ENCODE data around the gene KIFC3. TPM values are rescaled to one million over a fixed set of nuclear protein-coding genes. Genes with fewer than 3 reads are reported as not detected.
"Not testable (repeated sequence)": the region's sequence is repeated elsewhere in the genome, so short reads cannot be mapped to it uniquely, and the experiment has no call there.

Gene KIFC3
- total RNA-seq, 1 donor from 2014 or later: 27.6 TPM

DNA sequence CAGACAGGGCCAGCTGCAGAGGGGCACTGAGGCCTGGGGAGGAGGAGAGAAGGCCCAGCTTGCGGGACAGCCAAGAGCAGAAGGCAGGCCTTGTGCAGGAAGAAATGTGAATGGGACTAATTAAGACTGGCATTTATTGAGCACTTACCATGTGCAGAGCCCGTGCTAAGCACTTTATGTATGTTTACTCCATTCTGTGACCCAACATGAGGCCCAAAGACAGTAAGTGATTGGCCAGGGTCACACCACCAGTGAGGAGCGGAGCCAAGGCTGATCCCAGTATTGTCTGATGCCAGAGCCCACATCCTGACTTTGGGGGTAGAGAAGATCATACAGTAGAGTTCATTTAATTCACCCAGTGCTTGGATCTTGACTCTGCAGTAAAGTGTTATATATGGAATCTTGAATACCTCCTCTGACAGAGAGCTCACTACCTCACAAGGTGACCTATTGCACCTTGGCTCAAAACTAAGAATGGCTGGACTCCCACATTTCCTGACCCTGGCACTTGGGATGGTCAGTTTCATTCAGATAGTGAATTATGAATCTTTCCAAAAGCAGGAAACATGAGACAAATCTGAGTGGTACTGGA is 53.1 kb downstream of the KIFC3 start:
- no peaks in the 10 kb centered on the region for H3K4me1 Mint-ChIP-seq (ENCODE audit: low read depth)
- no peak for DNase-seq (ENCODE audit: low spot score, unreplicated experiment)
- H3K4me3 Mint-ChIP-seq (ENCODE audit: low read depth): no peak overlapping the region
- TF ChIP-seq, protein P1, sequence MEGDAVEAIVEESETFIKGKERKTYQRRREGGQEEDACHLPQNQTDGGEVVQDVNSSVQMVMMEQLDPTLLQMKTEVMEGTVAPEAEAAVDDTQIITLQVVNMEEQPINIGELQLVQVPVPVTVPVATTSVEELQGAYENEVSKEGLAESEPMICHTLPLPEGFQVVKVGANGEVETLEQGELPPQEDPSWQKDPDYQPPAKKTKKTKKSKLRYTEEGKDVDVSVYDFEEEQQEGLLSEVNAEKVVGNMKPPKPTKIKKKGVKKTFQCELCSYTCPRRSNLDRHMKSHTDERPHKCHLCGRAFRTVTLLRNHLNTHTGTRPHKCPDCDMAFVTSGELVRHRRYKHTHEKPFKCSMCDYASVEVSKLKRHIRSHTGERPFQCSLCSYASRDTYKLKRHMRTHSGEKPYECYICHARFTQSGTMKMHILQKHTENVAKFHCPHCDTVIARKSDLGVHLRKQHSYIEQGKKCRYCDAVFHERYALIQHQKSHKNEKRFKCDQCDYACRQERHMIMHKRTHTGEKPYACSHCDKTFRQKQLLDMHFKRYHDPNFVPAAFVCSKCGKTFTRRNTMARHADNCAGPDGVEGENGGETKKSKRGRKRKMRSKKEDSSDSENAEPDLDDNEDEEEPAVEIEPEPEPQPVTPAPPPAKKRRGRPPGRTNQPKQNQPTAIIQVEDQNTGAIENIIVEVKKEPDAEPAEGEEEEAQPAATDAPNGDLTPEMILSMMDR (IDR thresholded peaks at IDR 0.05; ENCODE audit: unreplicated experiment): no peak
- H3K9me3 Mint-ChIP-seq (ENCODE audit: low read depth): no peaks in the 10 kb centered on the region
- H3K27me3 Mint-ChIP-seq: no peaks in the 10 kb centered on the region
- H3K36me3 Mint-ChIP-seq (ENCODE audit: insufficient read depth): peaks cover 5% of the 10 kb centered on the region
- H3K27ac Mint-ChIP-seq: no peak overlapping the region

DNA sequence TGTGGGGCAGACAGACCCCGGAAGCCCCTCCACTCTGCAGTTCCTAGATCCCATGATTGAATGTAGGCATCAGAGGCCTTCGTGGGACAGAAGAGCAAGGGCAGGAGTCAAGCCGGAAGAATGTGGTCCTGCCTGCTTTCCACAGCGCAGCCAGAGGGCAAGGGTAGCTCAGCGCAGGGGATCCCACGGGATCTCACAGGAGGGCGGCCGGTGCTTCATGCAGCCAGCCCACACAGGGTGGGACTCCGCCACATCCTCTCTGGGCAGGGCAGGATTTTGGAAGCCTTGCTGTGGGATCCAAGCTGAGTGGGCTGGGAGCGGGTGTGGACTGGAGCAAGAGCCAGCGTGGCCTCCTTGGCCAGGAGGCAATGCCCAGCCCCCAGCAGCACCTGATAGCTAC is 53.7 kb downstream of the KIFC3 start:
- Mint-ChIP-seq H3K4me3 (ENCODE audit: low read depth) (no peak overlapping the region), H3K4me1 (ENCODE audit: low read depth) (no peaks in the 10 kb centered on the region), H3K9me3 (ENCODE audit: low read depth) (no peaks in the 10 kb centered on the region), H3K27ac (no peak overlapping the region), H3K27me3 (no peaks in the 10 kb centered on the region), H3K36me3 (ENCODE audit: insufficient read depth) (peaks cover 5% of the 10 kb centered on the region)
- no peak for DNase-seq (ENCODE audit: low spot score, unreplicated experiment)
- TF ChIP-seq, protein P1 (IDR thresholded peaks at IDR 0.05; ENCODE audit: unreplicated experiment): no peak

DNA sequence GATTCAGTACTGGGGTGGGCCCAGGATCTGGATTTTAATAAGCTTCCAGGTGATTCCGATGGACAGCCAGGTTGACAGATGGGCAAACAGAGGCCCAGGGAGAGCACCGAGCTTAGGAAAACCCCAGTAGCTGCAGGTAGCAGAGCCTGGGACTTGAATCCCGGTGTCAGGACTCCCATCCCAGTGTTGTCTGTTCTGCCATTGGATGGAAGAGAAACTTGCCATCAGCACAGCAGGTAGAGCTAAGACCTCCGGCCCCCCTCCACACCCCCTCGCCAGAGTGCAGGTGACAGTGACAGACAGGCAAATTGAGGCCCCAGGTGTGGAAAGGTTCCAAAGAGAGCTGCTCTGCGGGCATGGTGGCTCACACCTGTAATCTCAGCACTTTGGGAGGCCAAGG is 54.3 kb downstream of the KIFC3 start:
- no peaks in the 10 kb centered on the region for H3K9me3 Mint-ChIP-seq (ENCODE audit: low read depth)
- H3K36me3 Mint-ChIP-seq (ENCODE audit: insufficient read depth): peaks cover 5% of the 10 kb centered on the region
- H3K27ac Mint-ChIP-seq: no peak overlapping the region
- TF ChIP-seq, protein P1 (IDR thresholded peaks at IDR 0.05; ENCODE audit: unreplicated experiment): no peak
- H3K4me3 Mint-ChIP-seq (ENCODE audit: low read depth): no peak overlapping the region
- DNase-seq (ENCODE audit: low spot score, unreplicated experiment): no peak
- no peaks in the 10 kb centered on the region for H3K4me1 Mint-ChIP-seq (ENCODE audit: low read depth)
- no peaks in the 10 kb centered on the region for H3K27me3 Mint-ChIP-seq

DNA sequence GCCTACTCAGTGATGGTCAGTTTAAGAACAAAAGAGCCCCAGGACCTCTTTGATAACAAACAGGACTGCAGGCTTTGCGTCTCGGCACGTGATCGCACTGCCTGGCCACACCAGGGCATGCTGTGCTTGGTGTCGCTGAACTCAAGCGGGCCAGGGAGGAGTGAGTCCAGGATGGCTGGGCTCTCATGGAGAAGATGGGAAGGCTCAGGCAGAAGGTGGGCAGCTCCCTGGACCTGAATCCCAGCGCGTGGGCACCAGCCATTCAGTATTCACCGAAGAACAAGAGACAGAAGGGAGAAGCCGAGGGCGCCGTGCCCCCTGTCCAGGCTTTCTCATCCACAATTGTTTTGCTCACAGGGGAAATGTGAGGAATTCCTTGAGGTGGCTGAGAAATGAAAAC is 54.8 kb downstream of the KIFC3 start:
- Mint-ChIP-seq H3K27ac (no peak overlapping the region), H3K4me1 (ENCODE audit: low read depth) (no peaks in the 10 kb centered on the region), H3K4me3 (ENCODE audit: low read depth) (no peak overlapping the region), H3K9me3 (ENCODE audit: low read depth) (no peaks in the 10 kb centered on the region), H3K36me3 (ENCODE audit: insufficient read depth) (peaks cover 7% of the 10 kb centered on the region), H3K27me3 (no peaks in the 10 kb centered on the region)
- TF ChIP-seq, protein P1 (IDR thresholded peaks at IDR 0.05; ENCODE audit: unreplicated experiment): no peak
- DNase-seq (ENCODE audit: low spot score, unreplicated experiment): no peak

DNA sequence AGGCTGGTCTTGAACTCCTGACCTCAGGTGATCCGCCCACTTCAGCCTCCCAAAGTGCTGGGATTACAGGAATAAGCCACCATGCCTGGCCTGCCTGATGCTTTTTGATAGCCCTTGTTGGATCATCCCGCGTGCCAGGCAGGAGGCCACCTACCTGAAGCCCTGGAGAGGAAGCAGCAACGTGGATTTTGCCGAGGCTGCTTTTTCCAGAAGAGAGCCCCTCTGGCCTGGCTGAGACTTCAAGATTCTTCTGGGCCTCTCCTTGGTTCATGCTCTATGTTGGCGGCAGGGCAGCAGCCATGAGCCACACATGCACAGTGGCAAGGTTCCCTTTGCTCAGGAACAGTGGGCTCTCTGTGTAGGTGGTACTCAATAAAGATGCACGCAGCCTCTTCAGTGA is 55.2 kb downstream of the KIFC3 start:
- H3K27ac Mint-ChIP-seq: no peak overlapping the region
- H3K4me1 Mint-ChIP-seq (ENCODE audit: low read depth): no peaks in the 10 kb centered on the region
- no peaks in the 10 kb centered on the region for H3K27me3 Mint-ChIP-seq
- H3K9me3 Mint-ChIP-seq (ENCODE audit: low read depth): no peaks in the 10 kb centered on the region
- no peak for DNase-seq (ENCODE audit: low spot score, unreplicated experiment)
- H3K36me3 Mint-ChIP-seq (ENCODE audit: insufficient read depth): peaks cover 7% of the 10 kb centered on the region
- TF ChIP-seq, protein P1 (IDR thresholded peaks at IDR 0.05; ENCODE audit: unreplicated experiment): no peak
- no peak overlapping the region for H3K4me3 Mint-ChIP-seq (ENCODE audit: low read depth)

DNA sequence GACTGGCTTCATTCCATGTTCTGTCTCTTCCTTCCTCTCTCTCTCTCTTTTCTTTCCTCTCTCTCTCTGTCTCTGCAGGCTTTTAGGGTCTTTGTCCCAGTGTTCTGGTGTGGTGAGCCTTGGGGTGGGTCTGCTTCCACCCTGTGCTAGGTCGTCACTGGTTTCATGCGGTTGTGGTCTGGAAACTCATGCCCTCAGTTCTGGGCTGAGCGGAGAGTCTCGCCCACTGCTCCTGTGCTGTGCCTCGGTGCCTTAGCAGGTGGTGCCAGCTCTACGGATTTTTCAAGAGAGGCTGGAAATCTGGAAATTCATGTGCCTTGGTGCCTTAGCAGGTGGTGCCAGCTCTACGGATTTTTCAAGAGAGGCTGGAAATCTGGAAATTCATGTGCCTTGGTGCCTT is 56.0 kb downstream of the KIFC3 start:
- not testable (repeated sequence) for H3K9me3 Mint-ChIP-seq (ENCODE audit: low read depth); H3K27ac Mint-ChIP-seq; DNase-seq (ENCODE audit: low spot score, unreplicated experiment); H3K27me3 Mint-ChIP-seq; H3K4me3 Mint-ChIP-seq (ENCODE audit: low read depth); H3K36me3 Mint-ChIP-seq (ENCODE audit: insufficient read depth); H3K4me1 Mint-ChIP-seq (ENCODE audit: low read depth)
